ENCODE results near the gene SPDYE4. TPM values are rescaled to one million over a fixed set of nuclear protein-coding genes. Genes with fewer than 3 reads are reported as not detected.

Gene SPDYE4, protein sequence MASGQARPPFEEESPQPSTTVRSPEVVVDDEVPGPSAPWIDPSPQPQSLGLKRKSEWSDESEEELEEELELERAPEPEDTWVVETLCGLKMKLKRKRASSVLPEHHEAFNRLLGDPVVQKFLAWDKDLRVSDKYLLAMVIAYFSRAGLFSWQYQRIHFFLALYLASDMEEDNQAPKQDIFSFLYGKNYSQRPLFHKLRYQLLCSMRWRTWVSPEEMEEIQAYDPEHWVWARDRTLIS
- total RNA-seq (2022; extraction: Qiagen RNA extraction; ENCODE audit: low read depth): not detected in 5 replicates

DNA sequence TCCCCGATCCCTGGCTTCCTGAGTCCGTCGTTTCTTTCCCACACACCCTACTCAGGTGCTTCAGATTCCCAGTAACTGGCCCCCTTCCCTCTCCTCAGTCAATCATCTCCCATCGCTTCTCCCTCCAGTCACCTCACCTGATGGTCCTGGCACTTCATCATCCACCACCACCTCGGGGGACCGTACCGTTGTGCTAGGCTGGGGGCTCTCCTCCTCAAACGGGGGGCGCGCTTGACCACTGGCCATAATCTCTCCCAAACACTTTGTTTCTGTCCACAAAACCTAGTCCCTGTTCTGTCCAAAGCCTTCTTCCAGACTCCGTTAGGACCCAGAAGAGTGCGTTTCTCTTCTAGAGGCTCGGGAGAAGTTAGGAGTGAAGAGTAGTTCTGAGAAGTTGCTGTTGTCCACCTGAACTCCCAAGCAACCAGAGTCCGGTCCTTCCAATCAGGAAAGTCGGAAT, at the start of gene SPDYE4:
Gene SPDYE4 (minus strand): TSS at position 410 of the 460 bp plus-strand sequence. CDS start 164 bp downstream, at position 246.

DNA sequence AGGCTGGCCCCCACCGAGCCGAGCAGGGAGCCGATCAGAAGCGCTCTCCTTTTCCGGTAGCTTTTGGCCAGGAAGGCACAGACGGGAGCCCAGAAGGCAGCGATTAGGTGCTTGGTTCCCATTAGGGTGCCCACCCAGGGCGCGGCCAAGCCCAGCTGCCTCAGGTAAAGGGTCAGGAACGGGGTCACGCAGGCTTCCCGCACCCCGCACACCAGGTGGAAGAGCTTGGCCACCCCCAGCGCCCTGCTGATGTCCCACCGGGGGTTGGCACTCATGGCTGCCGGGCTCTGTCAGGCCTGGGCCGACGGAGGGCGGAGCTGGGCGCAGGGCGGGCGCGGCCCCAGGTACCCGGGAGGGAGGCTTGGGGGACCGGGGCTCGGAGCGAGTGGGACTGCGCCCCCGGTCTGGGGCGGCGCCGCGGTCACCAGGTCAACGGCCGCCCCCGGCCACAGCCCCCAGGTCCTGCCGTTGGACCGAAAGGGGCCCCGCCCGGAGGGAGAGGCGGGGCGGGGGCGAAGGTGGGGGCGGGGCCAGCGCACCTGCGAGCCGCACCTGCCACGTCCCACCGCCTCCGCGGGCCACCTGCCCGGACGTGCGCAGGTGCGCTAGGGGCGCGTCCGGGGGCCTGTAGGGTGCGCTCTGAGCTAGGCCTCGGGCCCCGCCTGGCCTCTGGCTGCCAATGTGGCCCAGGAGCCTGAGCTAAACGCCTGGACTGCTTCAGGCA, 40.7 kb upstream of the SPDYE4 start, which contains the start of gene MFSD6L:
Gene MFSD6L (minus strand): TSS at position 520 of the 724 bp plus-strand sequence. CDS start 245 bp downstream, at position 275.

Other genes with a start within 250 kb of the SPDYE4 start
- 19.1 to 26.8 TPM (median 24.5 TPM) in 5 replicates for gene MYH10, start 127.8 kb downstream of the SPDYE4 start, total RNA-seq (2022; extraction: Qiagen RNA extraction; ENCODE audit: low read depth)
- not detected in 5 replicates for gene CCDC42, start 13.7 kb downstream of the SPDYE4 start, total RNA-seq (2022; extraction: Qiagen RNA extraction; ENCODE audit: low read depth)
- gene MFSD6L, start 40.8 kb upstream of the SPDYE4 start, total RNA-seq (2022; extraction: Qiagen RNA extraction; ENCODE audit: low read depth): not detected in 5 replicates
- not detected in 5 replicates for gene PIK3R6, start 109.1 kb upstream of the SPDYE4 start, total RNA-seq (2022; extraction: Qiagen RNA extraction; ENCODE audit: low read depth)
- gene PIK3R5, start 207.2 kb upstream of the SPDYE4 start, total RNA-seq (2022; extraction: Qiagen RNA extraction; ENCODE audit: low read depth): 0.07 to 0.09 TPM in 2 of 5 replicates, not detected in the others

Measured in A549 treated with DMSO at 1 μM for 4 hours (cell line).